Kidney capillary endothelial cell (primary cell): ENCODE data around the gene HNRNPA2B1.
"Not testable (repeated sequence)": the region's sequence is repeated elsewhere in the genome, so short reads cannot be mapped to it uniquely, and the experiment has no call there.

Source experiments
- DNase-seq: peaks from one replicate; pipeline ENCODE4 v3.0.0-alpha.2; 2018; ENCODE audit warnings: low spot score

HNRNPA2B1 gene

DNA sequence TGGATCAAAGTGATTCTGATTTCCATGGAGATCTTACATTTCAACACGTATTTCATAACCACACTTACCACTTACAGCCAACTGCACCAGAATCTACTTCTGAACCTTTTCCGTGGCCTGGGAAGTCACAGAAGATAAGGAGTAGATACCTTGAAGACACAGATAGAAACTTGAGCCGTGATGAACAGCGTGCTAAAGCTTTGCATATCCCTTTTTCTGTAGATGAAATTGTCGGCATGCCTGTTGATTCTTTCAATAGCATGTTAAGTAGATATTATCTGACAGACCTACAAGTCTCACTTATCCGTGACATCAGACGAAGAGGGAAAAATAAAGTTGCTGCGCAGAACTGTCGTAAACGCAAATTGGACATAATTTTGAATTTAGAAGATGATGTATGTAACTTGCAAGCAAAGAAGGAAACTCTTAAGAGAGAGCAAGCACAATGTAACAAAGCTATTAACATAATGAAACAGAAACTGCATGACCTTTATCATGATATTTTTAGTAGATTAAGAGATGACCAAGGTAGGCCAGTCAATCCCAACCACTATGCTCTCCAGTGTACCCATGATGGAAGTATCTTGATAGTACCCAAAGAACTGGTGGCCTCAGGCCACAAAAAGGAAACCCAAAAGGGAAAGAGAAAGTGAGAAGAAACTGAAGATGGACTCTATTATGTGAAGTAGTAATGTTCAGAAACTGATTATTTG, 15.3 kb downstream of the HNRNPA2B1 start:
- no peak for DNase-seq

DNA sequence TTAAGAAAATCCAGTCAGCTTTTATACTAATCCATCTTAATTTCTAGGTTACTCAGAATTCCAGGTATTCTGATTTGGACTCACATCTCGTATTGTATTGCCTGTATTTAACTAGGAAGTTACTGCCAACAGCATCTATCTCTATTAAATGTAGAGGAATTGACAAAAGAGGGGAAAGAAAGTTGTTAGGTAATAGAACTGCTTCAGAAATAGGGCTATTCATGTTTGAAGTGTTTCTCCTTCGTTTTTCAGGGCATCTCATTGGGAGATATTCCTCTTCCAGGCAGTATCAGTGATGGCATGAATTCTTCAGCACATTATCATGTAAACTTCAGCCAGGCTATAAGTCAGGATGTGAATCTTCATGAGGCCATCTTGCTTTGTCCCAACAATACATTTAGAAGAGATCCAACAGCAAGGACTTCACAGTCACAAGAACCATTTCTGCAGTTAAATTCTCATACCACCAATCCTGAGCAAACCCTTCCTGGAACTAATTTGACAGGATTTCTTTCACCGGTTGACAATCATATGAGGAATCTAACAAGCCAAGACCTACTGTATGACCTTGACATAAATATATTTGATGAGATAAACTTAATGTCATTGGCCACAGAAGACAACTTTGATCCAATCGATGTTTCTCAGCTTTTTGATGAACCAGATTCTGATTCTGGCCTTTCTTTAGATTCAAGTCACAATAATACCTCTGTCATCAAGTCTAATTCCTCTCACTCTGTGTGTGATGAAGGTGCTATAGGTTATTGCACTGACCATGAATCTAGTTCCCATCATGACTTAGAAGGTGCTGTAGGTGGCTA, 16.1 kb downstream of the HNRNPA2B1 start:
- not testable (repeated sequence) for DNase-seq

DNA sequence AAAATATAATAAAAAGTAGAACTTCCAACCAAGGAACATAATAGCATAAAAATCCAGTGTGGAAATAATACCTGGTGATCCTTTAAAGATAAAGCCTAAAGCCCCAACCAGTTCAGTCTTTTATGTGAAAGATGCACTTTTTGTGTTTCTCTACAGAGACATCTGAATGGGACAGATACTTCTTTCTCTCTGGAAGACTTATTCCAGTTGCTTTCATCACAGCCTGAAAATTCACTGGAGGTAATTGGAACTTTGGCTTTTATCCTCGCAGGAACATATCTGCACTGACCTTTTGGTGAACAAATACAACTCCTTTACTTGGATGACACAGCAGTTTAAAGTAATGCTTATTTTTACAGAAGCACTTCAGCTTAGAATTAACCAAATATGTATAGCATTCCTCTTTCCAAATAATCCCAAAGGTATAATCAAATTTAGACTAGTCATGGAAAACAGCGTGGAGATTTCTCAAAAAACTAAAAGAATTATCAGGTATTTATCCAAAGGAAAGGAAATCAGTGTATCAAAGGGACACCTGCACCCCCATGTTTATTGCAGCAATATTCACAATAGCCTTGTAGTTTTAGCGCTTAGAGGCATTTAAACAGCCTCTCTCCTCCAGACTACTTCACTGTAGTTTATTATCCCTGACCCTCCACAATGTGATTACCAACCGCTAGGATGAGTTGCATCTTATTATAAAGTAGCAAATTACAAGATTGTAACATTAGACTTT, 16.8 kb downstream of the HNRNPA2B1 start:
- DNase-seq = no peak

DNA sequence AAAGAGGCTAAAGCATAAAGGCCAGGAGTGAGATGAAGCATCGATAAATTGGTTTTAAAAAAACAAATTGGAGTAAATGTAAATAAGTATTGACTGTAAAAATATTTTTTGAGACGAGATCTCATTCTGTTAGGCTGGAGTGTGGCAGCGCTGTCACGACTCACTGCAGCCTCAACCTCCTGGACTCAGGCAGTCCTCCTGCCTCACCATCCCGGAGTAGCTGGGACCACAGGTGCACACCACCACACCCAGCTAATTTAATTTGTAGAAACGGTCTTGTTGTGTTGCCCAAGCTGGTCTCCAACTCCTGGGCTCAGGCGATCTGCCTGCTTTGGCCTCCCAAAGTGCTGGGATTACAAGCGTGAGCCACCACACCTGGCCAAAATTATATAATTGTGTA, 17.8 kb downstream of the HNRNPA2B1 start:
- no peak for DNase-seq

DNA sequence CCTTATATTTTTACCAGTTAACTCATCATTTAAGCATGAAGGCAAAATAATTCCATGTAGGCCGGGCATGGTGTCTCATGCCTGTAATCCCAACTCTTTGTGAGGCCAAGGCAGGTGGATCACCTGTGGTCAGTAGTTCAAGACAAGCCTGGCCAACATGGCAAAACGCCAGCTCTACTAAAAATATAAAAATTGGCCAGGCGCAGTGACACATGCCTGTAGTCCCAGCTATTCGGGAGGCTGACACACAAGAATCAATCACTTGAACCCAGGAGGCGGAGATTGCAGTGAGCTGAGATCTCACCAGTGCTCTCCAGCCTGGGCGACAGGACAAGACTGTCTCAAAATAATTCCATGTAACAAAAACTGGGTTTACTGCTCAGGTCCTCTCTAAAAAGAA, 18.3 kb downstream of the HNRNPA2B1 start:
- DNase-seq = no peak

DNA sequence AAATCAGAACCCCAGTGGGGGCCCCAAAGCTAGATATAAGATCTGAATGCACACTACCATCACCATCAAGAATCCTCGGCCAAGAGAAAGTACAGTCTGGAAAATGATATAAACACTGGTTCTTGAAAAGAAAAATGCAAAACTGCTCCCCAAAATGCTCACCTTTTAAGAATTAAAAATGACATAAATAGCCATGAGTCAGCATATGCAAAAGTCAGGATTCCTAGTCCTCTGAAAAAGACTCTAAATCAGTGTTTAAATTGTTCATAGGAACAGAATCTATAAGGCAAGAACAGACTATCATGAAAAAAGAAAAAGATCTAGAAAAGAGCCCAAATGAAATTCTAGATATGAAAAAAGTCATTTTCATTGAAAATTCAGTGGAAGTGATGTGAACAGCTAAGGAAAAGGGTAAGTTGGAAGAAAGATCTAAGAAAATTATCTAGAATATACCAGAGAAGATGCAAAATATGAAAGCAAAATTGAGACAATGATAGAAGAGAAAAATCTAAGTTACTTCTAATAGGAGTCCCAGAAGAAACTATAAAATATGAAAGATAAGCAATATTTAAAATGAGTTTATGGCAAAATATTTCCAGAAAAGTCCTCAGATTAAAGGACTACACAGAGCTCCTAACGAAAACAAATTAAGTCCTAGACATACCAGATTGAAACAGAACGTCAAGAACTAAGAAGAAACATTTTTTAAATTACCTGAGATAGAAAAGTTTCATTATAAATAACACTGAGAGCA, 18.9 kb downstream of the HNRNPA2B1 start:
- DNase-seq = no peak

DNA sequence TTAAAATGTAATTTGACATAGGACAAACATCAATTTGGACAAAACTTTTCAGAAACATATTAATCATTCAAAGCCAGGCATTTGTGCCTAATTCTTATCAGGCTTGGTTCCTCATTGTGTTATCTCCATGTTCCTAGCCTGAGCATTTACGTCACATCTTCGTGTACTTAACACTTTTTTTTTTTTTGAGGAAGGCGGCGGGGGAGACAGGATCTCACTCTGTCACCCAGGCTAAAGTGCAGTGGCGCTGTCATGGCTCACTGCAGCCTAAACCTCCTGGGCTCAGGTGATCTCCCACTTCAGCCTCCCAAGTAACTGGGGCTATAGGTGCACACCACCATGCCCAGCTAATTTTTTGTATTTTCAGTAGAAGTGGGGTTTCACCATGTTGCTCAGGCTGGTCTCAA, 19.8 kb downstream of the HNRNPA2B1 start:
- DNase-seq = no peak

DNA sequence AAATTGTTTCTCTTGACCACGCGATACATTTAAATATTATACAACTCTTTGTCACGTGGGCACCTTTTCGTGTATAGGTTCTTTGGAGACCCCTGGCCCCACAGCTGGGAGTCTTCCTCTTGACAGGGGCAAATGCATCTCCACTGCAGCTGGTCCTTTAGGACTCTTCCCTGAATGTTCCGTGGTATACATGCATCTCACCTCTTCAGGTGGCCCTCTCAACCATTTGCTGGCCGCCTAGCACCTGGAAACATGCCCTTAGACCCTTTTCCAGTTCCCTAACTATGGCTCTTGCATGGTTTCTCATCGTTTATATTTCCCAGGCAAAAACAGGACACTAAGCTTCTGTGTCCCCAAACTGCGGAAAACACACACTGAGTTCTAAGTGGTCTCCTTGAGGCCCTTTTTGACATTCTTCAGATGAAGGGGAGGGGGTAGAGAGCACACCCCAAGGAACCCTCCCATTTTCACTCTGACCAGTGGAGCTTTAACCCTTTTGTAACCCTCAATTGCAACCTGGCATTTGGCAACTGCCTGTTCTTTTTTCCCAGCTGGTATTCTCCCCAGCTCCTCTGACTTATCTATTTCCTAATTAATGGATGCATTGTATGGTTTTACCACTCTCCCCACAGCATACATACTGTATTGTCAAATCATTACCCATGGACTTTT, 20.6 kb downstream of the HNRNPA2B1 start:
- no peak for DNase-seq

DNA sequence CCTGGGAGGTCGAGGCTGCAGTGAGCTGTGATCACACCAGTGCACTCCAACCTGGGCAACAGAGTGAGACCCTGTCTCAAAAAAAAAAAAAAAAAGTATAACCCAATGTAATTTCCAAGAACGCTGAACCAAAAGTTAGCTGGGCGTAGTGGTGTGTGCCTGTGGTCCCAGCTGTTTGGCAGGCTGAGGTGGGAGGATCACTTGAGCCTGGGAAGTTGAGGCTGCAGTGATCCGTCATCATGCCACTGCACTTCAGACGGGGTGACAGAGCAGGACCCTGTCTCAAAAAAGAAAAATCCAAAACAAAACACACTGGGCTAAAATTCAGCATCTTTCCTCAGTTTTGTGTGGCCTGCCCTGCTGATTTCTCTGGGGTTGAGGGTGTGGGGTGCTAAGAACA, 21.1 kb downstream of the HNRNPA2B1 start:
- no peak for DNase-seq

DNA sequence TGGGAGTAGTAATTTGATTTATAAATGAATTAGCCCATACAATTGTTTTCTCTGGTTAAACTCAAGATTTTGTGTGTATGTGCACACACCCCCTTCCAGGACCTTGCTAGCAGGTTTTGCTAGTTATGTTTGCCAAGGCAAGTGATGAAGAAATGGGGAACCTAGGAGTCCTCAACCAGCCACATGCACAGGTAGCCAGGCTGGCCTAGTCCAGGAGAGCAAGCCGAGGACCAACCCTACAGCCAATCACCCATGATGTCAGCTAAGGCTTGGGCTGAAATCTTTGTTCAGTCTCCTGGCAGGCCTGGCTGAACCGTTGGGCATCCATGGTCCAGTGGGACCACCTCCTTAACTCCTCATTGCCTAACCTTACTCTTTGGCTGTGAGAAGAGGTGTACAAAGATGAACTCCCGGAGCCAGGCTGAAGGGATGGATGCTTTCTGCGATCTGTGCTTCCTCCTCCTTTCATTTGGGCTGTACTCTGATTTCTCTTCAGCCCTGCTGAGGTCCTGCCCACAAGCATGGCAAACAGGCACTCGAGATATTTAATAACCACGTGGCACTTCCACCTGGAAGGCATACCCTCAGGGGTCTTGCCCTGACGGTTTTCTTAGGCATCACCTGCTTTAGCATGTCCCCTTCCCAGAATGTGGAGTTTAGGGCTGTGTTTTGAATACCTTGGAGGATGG, 22.1 kb downstream of the HNRNPA2B1 start:
- DNase-seq = no peak

DNA sequence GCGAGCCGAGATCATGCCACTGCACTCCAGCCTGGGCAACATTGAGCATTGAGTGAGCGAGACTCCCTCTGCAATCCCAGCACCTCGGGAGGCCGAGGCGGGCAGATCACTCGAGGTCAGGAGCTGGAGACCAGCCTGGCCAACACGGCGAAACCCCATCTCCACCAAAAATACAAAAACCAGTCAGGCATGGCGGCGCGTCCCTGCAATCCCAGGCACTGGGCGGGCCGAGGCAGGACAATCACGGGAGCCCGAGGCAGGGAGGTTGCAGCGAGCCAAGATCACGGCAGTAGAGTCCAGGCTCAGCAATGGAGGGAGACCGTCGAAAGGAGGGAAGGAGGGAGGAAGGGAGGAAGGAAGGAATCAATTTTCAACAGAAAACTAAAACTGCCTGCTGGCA, 23.3 kb downstream of the HNRNPA2B1 start:
- DNase-seq = not testable (repeated sequence)

DNA sequence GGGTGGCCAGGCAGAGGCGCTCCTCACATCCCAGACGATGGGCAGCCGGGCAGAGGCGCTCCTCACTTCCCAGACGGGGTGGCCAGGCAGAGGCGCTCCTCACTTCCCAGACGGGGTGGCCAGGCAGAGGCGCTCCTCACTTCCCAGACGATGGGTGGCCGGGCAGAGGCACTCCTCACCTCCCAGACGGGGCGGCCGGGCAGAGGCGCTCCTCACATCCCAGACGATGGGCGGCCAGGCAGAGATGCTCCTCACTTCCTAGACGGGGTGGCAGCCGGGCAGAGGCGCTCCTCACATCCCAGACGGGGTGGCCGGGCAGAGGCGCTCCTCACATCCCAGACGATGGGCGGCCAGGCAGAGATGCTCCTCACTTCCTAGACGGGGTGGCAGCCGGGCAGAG, 23.9 kb downstream of the HNRNPA2B1 start:
- not testable (repeated sequence) for DNase-seq

DNA sequence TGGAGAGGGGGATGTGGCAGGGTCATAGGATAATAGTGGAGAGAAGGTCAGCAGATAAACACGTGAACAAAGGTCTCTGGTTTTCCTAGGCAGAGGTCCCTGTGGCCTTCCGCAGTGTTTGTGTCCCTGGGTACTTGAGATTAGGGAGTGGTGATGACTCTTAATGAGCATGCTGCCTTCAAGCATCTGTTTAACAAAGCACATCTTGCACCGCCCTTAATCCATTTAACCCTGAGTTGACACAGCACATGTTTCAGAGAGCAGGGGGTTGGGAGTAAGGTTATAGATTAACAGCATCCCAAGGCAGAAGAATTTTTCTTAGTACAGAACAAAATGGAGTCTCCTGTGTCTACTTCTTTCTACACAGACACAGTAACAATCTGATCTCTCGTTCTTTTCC, 24.6 kb downstream of the HNRNPA2B1 start:
- not testable (repeated sequence) for DNase-seq

DNA sequence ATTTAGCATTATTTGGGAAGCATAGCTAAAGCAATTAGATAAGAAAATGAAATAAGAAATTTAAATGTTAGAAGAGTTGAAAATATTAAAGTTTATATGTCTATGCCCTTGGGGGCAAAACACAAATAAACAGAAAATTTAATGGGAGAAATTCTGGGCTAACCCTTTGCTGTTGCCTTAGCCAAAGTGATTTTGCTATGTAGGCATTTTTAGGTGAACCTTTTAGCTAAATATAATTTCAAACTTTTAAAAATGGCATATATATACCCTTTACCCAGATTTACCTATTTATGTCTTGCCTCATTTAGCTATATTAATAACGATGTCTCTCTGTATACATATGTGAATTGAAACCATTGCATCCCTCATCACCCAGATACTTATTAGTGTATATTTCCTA, 28.5 kb downstream of the HNRNPA2B1 start:
- DNase-seq = no peak

DNA sequence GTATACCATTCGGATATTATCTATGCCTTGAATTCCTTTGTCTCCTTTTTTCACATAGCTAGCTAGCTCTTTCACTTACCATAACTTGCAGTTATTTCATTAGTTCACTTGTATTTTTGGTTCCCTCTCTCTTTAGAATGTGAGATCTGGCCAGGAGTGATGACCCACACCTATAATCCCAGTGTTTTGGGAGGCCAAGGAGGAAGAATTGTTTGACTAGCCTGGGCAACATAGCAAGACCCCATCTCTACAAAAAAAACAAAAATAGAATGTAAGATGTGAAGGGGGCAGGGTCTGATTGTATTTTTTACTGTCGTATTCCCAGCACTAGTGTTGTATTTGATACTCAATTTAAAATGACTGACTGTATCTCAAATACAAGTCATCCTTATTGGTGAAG, 28.9 kb downstream of the HNRNPA2B1 start:
- DNase-seq = no peak

DNA sequence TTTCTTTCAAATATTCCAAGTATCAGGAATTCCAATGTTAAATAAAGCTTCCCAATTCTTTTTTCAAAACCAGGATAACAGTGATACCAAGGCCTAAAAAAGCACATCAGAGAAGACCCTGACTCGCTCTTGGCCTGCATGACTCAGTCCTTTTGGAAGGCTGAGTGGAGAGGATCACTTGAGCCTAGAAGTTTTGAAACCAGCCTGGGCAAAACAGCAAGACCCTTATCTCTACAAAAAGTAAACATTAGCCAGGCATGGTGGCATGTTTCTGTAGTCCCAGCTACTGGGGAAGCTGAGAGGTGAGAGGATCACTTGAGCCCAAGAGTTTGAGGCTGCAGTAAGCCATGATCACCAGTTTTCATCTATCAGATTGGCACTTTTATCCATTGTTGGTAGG, 29.9 kb downstream of the HNRNPA2B1 start:
- no peak for DNase-seq

DNA sequence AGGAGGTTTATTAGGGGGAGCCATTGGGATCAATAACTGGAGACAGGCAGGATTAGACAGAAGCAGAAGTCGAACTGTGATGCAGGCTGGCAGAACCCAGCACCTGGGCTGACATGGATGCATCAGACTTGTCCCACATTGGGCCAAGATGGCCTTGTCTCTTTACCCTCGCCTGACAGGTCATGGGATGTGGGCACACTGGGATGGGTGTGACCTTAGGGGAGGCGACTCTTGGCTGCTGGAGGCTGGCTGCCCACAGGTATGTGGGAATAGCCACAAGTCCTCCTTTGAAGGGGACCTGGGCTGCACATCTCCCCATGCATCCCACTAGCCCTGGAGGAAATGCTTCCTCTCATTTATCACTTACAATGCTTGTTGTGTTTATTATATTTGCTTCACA, 31.3 kb downstream of the HNRNPA2B1 start:
- DNase-seq = no peak

DNA sequence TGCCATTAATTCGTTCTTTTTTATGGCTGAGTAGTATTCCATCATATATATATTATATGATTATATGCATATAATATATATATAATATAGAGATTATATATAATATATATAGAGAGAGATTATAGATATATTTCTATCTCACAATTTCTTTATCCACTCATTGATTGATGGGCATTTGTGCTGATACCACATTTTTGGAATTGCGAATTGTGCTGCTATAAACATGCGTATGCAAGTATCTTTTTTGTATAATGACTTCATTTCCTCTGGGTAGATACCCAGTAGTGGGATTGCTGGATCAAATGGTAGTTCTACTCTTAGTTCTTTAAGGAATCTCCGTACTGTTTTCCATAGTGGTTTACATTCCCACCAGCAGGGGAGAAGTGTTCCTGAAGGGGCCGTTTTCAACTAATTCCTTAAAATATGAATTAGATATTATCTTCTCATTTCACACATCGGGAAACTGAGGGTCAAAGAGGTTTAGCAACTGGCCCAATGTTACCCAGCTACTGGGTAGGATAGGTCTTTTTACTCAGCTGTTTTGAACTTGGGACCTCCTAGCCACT, 32.0 kb downstream of the HNRNPA2B1 start:
- DNase-seq = no peak

DNA sequence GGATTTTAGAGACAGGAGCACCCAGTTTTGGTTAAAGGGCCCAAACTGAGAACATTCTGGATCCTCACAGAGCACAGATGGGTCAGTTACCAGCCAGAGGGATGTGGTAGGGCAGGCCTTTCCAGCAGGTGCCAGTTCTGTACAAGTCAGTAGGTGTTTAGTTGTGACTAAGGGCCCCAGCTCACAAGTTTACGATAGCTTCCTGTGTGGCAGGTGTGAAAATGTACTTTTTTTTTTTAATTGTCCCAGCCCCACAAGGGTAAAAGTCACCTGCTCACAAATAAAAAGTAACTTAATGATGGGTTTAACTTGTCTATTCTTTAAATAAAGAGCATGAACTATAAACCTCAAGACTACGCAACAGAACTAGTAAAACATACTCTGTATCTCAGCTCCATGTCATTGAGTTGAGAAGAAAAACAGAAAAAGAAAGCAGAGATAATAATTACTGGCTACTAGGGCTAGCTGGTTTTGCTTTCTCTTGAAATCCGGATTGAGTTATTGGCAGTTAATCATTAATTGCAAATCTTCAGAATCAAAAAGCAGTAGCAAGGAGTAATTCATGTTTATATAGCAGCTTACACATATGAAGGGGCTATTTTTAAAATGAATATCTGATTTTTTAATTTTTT, 33.1 kb downstream of the HNRNPA2B1 start:
- no peak for DNase-seq

DNA sequence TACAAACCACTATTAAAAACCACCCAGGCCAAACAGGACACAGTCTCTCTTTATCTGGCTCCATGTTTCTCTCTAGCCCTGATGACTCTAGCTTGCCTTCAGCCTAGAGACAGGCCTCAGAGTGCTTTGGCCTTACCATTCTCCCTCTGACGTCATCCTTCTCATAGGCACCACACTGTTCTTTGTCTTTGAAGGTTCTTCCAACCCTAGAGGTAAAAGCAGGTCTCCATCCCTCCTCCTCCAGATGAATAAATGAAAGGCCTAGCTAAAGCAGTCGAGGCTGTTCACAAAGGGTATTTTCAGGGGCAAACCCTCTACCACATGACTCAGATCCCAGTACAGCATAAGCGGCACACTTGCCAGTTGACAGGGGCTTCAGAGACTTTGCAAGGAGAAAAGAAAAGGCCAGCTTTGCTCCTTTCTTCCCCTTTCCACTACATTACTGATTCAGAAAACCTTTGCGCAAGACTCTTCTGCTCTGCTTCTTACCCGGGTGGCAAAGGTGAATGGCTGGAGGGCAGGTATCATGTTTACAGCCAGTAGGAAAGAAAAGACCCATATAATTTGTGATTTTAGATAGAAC, 33.8 kb downstream of the HNRNPA2B1 start:
- DNase-seq = no peak
